HG02973 (cell line): ENCODE results near the gene CD274.
"Not testable (repeated sequence)": the region's sequence is repeated elsewhere in the genome, so short reads cannot be mapped to it uniquely, and the experiment has no call there.

Experiments used
- ATAC-seq: cut with Tn5 transposase; IDR thresholded peaks from one replicate; pipeline ENCODE4 v1.9.1; 2021; ENCODE audit warnings: moderate library complexity; ENCODE audit not compliant: unreplicated experiment

The CD274 gene

DNA sequence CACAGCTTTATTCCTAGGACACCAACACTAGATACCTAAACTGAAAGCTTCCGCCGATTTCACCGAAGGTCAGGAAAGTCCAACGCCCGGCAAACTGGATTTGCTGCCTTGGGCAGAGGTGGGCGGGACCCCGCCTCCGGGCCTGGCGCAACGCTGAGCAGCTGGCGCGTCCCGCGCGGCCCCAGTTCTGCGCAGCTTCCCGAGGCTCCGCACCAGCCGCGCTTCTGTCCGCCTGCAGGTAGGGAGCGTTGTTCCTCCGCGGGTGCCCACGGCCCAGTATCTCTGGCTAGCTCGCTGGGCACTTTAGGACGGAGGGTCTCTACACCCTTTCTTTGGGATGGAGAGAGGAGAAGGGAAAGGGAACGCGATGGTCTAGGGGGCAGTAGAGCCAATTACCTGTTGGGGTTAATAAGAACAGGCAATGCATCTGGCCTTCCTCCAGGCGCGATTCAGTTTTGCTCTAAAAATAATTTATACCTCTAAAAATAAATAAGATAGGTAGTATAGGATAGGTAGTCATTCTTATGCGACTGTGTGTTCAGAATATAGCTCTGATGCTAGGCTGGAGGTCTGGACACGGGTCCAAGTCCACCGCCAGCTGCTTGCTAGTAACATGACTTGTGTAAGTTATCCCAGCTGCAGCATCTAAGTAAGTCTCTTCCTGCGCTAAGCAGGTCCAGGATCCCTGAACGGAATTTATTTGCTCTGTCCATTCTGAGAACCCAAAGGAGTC is at the start of gene CD274:
TSS of gene CD274 (plus strand) at position 184 of the 733 bp plus-strand sequence. CDS start 5,572 bp downstream, outside the sequence.
- peak; percentile 54 for ATAC-seq

DNA sequence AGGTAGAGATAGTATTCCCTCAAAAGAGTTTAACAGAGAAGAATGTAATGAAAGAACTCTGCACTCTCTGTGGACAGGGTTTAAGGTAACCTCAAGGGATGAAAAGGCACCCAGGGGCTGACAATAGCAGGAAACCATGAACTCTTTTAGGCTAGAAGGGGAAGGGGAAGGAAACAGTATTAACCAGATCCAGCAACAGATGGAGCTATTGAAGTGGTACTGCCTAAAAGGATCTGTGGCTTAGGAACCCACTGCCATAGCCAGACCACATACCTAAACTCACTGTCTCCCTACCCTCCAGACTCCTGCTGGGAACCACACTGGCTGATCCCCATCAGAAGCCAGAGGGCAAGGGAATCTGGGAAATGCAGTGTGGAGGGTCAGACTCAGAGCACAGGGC is 48.1 kb upstream of the CD274 start:
- ATAC-seq: no peak

DNA sequence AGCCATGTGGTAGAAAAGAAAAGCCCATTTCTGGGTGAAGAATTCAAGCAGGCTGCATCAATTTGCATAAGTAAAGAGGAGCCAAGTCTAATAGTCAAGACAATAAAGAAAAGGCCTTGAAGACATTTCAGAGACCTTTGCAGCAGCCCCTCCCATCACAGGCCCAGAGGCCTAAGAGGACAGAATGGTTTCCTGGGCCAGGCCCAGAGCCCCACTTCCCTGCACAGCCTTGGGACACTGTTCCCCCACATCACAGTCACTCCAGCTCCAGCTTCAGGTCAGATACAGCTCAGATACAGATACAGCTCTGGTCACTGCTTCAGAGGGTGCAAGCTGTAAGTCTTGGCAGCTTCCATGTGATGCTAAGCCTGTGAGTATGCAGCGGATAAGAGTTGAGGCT is 41.7 kb upstream of the CD274 start:
- no peak for ATAC-seq

DNA sequence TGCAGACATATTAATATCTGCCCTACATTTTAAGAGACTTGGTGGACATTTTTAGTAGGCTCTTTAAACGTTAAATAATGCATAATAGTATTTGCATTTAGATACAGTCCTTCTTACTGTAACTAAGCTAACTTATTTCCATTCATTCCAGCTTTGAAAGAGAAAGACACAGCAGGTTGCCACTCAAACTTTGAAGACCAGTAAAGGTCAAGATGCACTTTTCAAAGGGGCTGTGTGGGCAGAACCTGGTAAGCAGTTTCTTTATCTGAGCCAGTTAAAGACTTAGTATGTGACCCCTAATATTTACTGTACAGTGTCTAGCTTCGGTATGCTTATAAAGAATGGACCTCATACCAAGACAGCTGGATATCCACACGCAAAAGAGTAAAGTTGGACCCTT is 33.4 kb upstream of the CD274 start:
- no peak for ATAC-seq

DNA sequence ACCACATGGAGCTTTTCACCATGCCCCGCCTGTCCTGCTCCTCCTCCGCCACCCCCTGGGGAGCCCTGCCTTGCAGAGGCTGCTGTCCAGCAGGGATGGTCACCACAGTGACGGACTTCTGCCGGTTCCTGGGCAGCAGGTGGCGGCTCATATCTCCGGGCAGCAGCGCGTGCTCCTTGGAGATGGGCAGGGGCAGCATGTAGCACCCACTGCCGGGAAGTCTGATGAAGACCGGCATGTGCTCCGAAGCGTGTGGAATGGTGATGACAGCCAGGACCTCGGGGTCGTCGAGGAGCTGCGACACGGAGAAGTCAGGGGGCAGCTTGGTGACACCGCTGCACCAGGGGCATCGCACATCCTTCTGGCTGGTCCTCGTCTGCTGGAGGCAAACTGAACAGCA is 31.9 kb upstream of the CD274 start:
- ATAC-seq: no peak

DNA sequence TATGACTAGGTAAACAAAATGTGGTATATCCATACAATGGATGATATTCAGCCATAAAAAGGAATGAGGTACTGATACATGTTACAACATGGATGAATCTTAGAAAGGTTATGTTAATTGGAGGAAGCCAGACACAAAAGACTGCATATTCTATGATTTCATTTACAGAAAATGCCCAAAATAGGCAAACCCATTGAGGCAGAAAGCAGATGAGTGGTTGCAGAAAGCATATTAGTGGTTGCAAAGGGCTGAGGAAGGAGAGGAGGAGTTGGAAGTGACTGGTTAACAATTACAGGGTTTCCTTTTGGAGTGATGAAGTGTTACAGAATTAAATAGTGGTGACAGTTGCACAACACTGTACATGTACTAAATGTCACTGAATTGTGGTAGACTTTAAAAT is 30.4 kb upstream of the CD274 start:
- no peak for ATAC-seq

DNA sequence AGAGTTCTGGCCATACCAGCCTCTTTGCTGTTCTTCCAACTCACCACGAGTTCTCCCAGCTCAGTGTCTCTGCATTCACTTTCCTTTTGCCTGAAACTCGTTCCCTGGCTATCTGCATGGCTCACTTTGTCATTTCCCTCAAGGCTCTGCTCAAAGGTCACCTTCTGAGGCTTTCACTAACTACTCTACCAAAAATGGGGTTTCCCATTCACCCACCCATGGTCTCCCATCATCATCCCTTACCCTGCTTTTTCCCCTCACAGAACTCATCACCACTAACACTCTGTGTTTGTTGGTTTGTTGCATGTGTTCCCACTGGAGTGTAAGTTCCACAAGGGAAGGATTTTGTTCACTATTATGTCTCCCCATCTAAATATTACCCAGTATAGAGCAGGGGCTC is 29.2 kb upstream of the CD274 start:
- ATAC-seq: no peak

DNA sequence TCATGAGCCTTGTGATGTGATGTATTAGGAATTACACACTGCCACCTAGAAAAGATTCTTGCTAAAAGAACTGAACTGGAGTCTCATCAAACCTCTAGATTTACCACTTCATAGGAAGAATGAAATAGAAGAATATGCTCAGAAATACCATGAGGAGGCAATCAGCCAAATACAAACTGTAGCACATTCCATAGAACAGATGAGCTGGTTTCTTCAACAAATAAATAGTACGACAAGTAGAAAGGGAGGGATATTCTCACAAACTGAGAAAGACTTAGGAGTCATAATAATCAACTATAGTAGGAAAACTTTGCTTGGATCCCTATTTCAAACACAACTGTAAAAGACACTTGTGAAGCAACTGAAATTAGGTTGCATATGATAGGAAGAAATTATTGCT is 28.1 kb upstream of the CD274 start:
- ATAC-seq: no peak

DNA sequence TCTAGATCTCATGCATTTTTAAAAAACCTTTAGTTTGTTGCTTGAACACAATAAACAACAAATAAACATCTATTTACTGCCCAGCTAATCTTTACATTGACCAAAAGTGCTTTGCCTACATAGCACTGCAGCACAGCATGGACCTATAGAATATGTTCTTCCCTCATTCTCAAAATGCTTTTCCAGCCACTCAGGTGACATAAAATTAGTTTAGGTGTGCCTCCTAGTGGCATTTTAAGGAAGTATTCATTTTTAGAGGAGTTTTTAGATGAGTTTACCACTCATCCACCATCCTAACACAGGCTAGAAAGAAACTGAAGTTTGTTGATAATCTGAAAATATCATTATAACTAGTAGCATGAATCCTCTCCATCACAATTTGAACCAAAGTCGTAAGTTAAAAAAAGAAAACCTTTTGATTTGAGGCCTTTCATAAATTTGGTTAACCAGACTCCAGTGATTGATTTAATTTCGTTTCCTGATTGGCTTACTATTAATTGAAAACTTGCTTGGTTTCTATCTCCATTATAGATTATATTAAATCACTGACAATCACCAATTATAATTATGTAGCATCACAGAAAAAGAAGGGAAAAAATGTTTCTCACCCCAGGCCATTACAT is 25.2 kb upstream of the CD274 start:
- ATAC-seq: no peak

DNA sequence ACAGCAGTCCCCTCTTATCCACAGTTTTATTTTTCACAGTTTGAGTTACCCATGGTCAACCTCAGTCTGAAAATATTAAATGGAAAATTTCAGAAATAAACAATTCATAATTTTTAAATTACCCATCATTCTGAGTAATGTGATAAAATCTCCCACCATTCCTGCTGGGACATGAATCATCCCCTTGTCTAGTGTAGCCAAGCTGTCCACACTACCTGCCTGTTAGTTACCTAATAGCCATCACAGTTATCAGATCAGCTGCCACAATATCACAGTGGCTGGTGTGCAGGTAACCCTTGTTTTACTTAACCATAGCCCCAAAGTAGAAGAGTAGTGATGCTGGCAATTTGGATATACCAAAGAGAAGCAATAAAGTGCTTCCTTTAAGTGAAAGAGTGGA is 23.3 kb upstream of the CD274 start:
- ATAC-seq: no peak

DNA sequence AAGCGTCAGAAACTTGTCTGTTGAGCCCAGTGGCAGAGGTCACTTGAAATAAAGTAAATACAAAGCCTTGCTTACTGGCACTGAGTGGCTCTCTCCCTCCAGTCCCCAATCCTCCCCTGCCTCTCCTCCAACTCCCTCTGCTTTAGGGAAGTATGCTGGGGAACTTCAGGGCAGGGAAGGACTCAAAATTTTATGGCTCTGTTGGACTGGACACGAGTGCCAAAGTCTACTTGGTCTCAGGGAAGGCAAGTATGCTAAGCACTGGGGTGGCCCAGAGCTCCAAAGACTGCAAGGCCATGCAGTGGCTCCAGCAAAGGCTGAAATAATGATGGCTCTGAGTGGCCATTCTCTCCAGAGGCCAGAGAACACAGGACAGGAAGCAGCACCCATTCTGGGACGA is 22.2 kb upstream of the CD274 start:
- no peak for ATAC-seq

DNA sequence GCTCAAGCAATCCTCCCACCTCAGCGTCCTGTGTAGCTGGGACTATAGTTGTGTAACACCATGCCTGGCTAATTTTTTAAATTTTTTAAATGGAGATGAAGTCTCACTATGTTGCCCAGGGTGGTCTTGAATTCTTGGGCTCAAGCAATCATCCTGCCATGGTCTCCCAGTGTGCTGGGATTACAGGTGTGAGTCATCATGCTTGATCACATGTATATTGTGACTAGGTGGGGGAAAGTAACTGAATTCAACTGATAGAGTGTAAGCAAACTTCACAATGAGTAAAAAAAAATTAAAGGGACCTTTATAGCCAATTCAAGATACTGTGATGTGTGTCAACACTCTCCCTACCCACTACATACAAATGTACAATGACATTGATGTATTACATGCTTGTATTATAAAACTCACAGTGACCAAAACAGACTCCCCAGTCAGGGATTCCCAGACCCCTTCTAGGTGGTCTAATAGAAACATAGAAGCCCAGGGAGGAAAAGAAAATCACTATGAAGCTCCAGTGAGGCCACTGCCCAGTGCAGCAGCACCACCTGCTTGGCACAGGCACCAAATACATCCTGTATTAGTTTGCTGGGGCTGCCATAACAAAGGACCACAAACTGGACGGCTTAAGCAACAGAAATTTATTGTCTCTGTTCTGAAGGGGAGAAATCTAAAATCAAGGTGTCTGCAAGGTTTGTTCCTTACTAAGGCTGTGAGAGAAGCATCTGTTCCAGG is 21.4 kb upstream of the CD274 start:
- ATAC-seq: no peak

DNA sequence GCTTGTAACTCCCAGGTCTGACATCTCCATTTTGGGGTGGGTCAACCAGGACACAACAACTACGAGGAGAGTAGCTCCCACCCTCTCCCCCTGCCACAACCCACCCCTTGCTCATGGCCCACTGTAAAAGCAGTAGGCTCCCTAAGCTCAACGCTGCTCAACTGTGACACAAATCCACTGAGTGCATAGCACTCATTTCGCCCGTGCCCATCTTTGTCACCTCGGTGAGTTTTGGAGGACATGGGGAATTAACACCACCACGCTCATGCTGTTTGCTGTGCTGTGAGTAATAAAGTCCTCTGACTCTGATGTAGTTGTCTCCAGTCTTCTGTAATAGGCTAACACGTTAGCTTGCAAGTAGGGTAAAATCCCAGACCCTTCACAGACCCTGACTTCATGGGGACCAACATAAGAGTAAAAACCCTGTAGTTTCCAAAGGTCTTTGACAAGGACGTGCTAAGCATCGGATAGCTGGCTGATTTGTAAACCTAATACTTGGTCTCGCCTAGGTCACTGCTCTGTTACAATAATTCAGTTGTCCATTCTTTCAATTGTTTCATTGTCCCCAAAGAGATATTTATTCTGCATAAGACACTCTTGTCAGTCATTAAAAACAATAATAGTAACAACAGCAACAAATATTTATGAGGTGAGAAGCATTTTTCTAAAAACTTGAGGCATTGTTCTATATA is 20.3 kb upstream of the CD274 start:
- ATAC-seq: no peak

DNA sequence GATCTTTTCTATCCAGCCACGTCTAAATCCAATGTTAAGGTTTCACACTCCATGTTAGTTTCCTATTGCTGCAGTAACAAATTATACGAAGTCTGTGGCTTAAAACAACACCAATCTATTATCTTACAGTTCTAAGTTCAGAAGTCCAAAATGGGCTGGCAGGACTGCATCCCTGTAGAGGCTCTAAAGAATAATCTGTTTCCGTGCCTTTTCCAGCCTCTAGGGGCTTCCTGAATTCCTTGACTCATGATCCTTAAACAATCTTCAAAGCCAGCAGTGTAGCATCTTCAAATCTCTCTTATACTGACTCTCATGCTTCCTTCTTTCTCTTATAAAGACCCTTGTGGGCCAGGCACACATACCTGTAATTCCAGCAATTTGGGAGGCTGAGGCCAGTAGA is 19.4 kb upstream of the CD274 start:
- no peak for ATAC-seq

DNA sequence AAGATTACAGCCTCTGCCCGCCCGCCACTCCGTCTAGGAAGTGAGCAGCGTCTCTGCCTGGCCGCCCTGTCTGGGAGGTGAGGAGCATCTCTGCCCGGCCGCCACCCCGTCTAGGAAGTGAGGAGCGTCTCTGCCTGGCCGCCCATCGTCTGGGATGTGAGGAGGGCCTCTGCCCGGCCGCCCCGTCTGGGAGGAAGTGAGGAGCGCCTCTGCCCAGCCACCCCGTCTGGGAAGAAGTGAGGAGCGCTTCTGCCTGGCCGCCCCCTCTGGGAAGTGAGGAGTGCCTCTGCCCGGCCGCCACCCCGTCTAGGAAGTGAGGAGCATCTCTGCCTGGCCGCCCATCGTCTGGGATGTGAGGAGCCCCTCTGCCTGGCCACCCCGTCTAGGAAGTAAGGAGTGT is 17.5 kb upstream of the CD274 start:
- not testable (repeated sequence) for ATAC-seq

DNA sequence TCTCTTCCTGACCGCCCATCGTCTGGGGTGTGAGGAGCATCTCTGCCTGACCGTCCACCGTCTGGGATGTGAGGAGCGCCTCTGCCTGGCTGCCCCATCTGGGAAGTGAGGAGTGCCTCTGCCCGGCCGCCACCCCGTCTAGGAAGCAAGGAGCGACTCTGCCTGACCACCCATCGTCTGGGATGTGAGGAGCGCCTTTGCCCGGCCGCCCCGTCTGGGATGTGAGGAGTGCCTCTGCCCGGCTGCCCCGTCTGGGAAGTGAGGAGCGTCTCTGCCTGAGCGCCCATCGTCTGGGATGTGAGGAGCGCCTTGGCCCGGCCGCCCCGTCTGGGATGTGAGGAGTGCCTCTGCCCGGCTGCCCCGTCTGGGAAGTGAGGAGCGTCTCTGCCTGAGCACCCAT is 17.0 kb upstream of the CD274 start:
- not testable (repeated sequence) for ATAC-seq

DNA sequence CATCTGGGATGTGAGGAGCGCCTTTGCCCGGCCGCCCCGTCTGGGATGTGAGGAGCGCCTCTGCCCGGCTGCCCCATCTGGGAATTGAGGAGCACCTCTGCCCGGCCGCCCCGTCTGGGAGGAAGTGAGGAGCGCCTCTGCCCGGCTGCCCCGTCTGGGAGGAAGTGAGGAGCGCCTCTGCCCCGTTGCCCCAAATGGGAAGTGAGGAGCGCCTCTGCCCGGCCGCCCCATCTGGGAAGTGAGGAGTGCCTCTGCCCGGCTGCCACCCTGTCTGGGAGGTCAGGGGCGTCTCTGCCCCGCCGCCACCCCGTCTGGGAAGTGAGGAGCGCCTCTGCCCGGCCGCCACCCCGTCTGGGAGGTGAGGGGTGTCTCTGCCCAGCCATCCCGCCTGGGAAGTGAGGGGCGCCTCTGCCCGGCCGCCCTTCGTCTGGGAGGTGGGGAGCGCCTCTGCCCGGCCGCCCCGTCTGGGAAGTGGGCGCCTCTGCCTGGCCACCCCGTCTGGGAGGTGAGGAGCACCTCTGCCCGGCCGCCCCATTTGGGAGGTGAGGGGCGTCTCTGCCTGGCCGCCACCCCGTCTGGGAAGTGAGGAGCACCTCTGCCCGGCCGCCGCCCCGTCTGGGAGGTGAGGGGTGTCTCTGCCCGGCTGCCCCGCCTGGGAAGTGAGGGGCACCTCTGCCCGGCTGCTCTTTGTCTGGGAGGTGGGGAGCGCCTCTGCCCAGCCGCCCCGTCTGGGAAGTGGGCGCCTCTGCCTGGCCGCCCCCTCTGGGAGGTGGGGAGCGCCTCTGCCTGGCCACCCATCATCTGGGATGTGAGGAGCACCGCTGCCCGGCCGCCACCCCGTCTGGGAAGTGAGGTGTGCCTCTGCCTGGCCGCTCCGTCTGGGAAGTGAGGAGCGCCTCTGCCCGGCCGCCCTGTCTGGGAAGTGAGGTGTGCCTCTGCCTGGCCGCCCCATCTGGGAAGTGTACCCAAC is 16.2 kb upstream of the CD274 start:
- ATAC-seq: not testable (repeated sequence)

DNA sequence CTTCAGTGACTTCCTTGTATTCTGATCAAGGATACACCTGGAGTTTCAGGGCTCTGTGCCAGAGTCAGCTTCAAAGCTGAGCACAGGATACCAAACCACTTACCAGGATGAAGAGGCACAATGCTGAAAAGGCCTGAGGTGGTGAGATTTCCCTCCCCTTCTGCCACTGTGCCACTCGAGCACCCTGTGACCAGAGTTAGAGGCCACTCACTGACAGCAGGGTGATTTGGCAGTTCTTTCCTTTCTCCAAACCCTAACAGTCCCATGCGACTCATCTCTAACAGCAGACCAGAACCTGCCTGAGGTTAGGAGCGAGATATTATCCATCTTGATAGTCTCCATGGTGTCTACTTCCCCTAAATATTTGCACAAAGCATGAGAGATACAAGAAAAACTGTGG is 14.4 kb upstream of the CD274 start:
- no peak for ATAC-seq

DNA sequence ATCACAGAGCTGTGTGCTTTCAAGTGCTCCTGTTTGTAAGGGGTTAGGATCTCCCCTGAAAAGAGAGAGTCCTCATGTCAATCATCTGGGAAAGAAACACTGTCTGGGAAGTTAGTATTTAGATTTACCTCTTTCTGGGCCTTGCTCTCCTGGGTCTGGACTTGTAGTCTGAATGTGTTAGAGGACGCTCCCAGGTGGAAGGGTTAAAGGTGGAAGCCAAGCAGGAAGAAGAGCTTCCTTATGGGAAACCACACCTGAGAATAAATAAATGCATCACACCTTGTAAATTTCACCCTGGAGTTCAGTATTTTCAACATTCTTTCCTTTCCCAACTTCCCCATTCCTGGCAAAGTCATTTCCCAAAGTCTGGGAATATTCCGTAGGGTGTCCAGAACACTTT is 13.9 kb upstream of the CD274 start:
- no peak for ATAC-seq
